Medulla oblongata (tissue), 1 donor: Measurements from ENCODE around the gene CLEC4M.

Experiments used
- DNase-seq: peaks from one replicate; pipeline ENCODE4 v3.0.0-alpha.2; 2015; ENCODE audit errors: extremely low spot score

CLEC4M gene

GRCh38 chr19:7762719-7763293, at the start of gene CLEC4M:
Gene CLEC4M (plus strand): TSS chr19:7763243. CDS start chr19:7763267, 24 bp downstream.
- no peak for DNase-seq

- no peak for DNase-seq
These were observed 47.4 kb upstream of the CLEC4M start for GRCh38 chr19:7715671-7716070.

GRCh38 chr19:7716762-7717161, 46.3 kb upstream of the CLEC4M start:
- DNase-seq: no peak

GRCh38 chr19:7718668-7719067, 44.4 kb upstream of the CLEC4M start:
- DNase-seq: no peak

GRCh38 chr19:7720351-7720750, 42.7 kb upstream of the CLEC4M start:
- no peak for DNase-seq

GRCh38 chr19:7722231-7722651, 40.8 kb upstream of the CLEC4M start:
- no peak for DNase-seq

GRCh38 chr19:7725791-7726190, 37.3 kb upstream of the CLEC4M start:
- no peak for DNase-seq

GRCh38 chr19:7729211-7729610, 33.8 kb upstream of the CLEC4M start:
- DNase-seq: no peak

- no peak for DNase-seq
These were observed 33.2 kb upstream of the CLEC4M start for GRCh38 chr19:7729831-7730285.

- no peak for DNase-seq
These were observed 32.5 kb upstream of the CLEC4M start for GRCh38 chr19:7730286-7731217.

- no peak for DNase-seq
These were observed 31.8 kb upstream of the CLEC4M start for GRCh38 chr19:7731218-7731595.

GRCh38 chr19:7731615-7732014, 31.4 kb upstream of the CLEC4M start:
- no peak for DNase-seq

GRCh38 chr19:7732045-7732444, 31.0 kb upstream of the CLEC4M start, which contains the start of gene CLEC4G:
Gene CLEC4G (minus strand): TSS chr19:7732110. CDS start chr19:7732102, 8 bp downstream.
- DNase-seq: no peak

- DNase-seq: no peak
These were observed 29.7 kb upstream of the CLEC4M start for GRCh38 chr19:7733376-7733775.

GRCh38 chr19:7734220-7735203, 28.5 kb upstream of the CLEC4M start:
- DNase-seq: peak; percentile 54

- no peak for DNase-seq
These were observed 26.9 kb upstream of the CLEC4M start for GRCh38 chr19:7736148-7736547.

GRCh38 chr19:7737215-7737614, 25.8 kb upstream of the CLEC4M start:
- no peak for DNase-seq

- DNase-seq: no peak
These were observed 25.0 kb upstream of the CLEC4M start for GRCh38 chr19:7738023-7738422.

- no peak for DNase-seq
These were observed 23.8 kb upstream of the CLEC4M start for GRCh38 chr19:7739211-7739755.

GRCh38 chr19:7739801-7740681, 23.0 kb upstream of the CLEC4M start:
- no peak for DNase-seq
